ENCODE measurements around the gene SRSF2.
"Not testable (repeated sequence)": the region's sequence is repeated elsewhere in the genome, so short reads cannot be mapped to it uniquely, and the experiment has no call there.

SRSF2 gene

GRCh38 chr17:76737082-76737675, at the start of gene SRSF2:
SRSF2 (minus strand) TSS chr17:76737331; CDS start chr17:76737160, 171 bp downstream.
- DNase-seq (ENCODE audit: low spot score) = peak; percentile 98

GRCh38 chr17:76784926-76785325, 47.8 kb upstream of the SRSF2 start:
- no peak for DNase-seq (ENCODE audit: low spot score)

GRCh38 chr17:76783146-76783545, 46.0 kb upstream of the SRSF2 start:
- no peak for DNase-seq (ENCODE audit: low spot score)

GRCh38 chr17:76781056-76781982, 44.2 kb upstream of the SRSF2 start:
- no peak for DNase-seq (ENCODE audit: low spot score)

- DNase-seq (ENCODE audit: low spot score) = no peak
Measured at GRCh38 chr17:76775021-76775600, 38.0 kb upstream of the SRSF2 start.

- peak; percentile 83 for DNase-seq (ENCODE audit: low spot score)
Measured at GRCh38 chr17:76772842-76773525, 35.9 kb upstream of the SRSF2 start.

- DNase-seq (ENCODE audit: low spot score) = no peak
Measured at GRCh38 chr17:76758570-76758969, 21.4 kb upstream of the SRSF2 start.

- peak; percentile 48 for DNase-seq (ENCODE audit: low spot score)
Measured at GRCh38 chr17:76757256-76757655, 20.1 kb upstream of the SRSF2 start.

- no peak for DNase-seq (ENCODE audit: low spot score)
Measured at GRCh38 chr17:76755285-76755684, 18.2 kb upstream of the SRSF2 start.

GRCh38 chr17:76753061-76753961, 16.2 kb upstream of the SRSF2 start:
- DNase-seq (ENCODE audit: low spot score) = no peak

GRCh38 chr17:76752006-76752405, 14.9 kb upstream of the SRSF2 start:
- DNase-seq (ENCODE audit: low spot score) = no peak

GRCh38 chr17:76751416-76751993, 14.4 kb upstream of the SRSF2 start:
- DNase-seq (ENCODE audit: low spot score) = no peak

- no peak for DNase-seq (ENCODE audit: low spot score)
Measured at GRCh38 chr17:76748657-76749056, 11.5 kb upstream of the SRSF2 start.

GRCh38 chr17:76747716-76748363, 10.7 kb upstream of the SRSF2 start:
- DNase-seq (ENCODE audit: low spot score) = no peak

- peak; percentile 43 for DNase-seq (ENCODE audit: low spot score)
Measured at GRCh38 chr17:76745785-76746184, 8.7 kb upstream of the SRSF2 start.

- DNase-seq (ENCODE audit: low spot score) = no peak
Measured at GRCh38 chr17:76744747-76745146, 7.6 kb upstream of the SRSF2 start.

GRCh38 chr17:76742958-76743357, 5.8 kb upstream of the SRSF2 start:
- DNase-seq (ENCODE audit: low spot score) = peak; percentile 30

GRCh38 chr17:76740329-76741118, 3.4 kb upstream of the SRSF2 start:
- no peak for DNase-seq (ENCODE audit: low spot score)

- not testable (repeated sequence) for DNase-seq (ENCODE audit: low spot score)
Measured at GRCh38 chr17:76739568-76740115, 2.5 kb upstream of the SRSF2 start.
